ENCODE data around the gene FN1.

The FN1 gene

GRCh38 chr2:215380699-215381098 is 55.2 kb downstream of the FN1 start:
- no peak for ATAC-seq (ENCODE audit: insufficient read depth, low read depth)
- DNase-seq: no peak
- Histone ChIP-seq H3K27me3 (ENCODE audit: insufficient read depth, low read length, poor library complexity) (no peaks in the 10 kb centered on the region), H2AFZ (ENCODE audit: low read depth, low read length) (no peak overlapping the region), H3K79me2 (ENCODE audit: insufficient read depth, low read length) (no peaks in the 10 kb centered on the region), H3K4me1 (ENCODE audit: insufficient read depth, low read length) (no peaks in the 10 kb centered on the region), H3K4me3 (ENCODE audit: low read depth in 1 of 2, low read length in 2 of 2) (no peak overlapping the region), H3K4me2 (ENCODE audit: insufficient read depth, low read length) (no peak overlapping the region), H4K20me1 (ENCODE audit: insufficient read depth, low read length) (no peaks in the 10 kb centered on the region), H3K36me3 (ENCODE audit: insufficient read depth, low read length) (no peaks in the 10 kb centered on the region), H3K27ac (ENCODE audit: low read length) (no peak overlapping the region), H3K9ac (ENCODE audit: low read depth, low read length) (no peak overlapping the region), H3K9me3 (ENCODE audit: insufficient read depth, low read length, severe bottlenecking) (no peaks in the 10 kb centered on the region)
- TF ChIP-seq CTCF (IDR thresholded peaks at IDR 0.05; ENCODE audit: borderline replicate concordance, extremely low read depth, low read length, poor library complexity, severe bottlenecking): no peak
- TF ChIP-seq EZH2 (IDR thresholded peaks at IDR 0.05; ENCODE audit: borderline replicate concordance, low read depth, low read length, severe bottlenecking): no peak

DNA sequence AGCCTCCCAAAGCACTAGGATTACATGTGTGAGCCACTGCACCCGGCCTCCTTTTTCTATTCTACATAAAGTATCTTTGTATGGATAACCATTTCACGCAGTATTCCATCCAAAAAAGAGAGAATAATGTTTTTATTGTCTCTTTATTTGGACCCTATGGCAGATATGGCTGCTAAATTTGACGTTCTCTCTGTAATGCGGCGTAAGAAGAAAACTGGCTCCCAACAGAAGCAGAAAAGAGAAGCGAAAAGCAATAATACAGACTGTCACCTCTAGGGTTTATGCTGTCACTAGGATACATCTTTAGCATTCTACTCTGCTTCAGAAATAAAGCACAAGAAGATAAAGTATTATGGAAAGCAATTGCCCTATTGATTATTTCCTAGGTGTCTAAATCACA is 55.9 kb downstream of the FN1 start:
- Histone ChIP-seq H3K4me2 (ENCODE audit: insufficient read depth, low read length) (no peak overlapping the region), H3K27me3 (ENCODE audit: insufficient read depth, low read length, poor library complexity) (no peaks in the 10 kb centered on the region), H4K20me1 (ENCODE audit: insufficient read depth, low read length) (no peaks in the 10 kb centered on the region), H3K27ac (ENCODE audit: low read length) (no peak overlapping the region), H3K9me3 (ENCODE audit: insufficient read depth, low read length, severe bottlenecking) (no peaks in the 10 kb centered on the region), H2AFZ (ENCODE audit: low read depth, low read length) (no peak overlapping the region), H3K79me2 (ENCODE audit: insufficient read depth, low read length) (no peaks in the 10 kb centered on the region), H3K4me1 (ENCODE audit: insufficient read depth, low read length) (no peaks in the 10 kb centered on the region), H3K4me3 (ENCODE audit: low read depth in 1 of 2, low read length in 2 of 2) (no peak overlapping the region), H3K36me3 (ENCODE audit: insufficient read depth, low read length) (no peaks in the 10 kb centered on the region), H3K9ac (ENCODE audit: low read depth, low read length) (no peak overlapping the region)
- no peak for ATAC-seq (ENCODE audit: insufficient read depth, low read depth)
- TF ChIP-seq CTCF (IDR thresholded peaks at IDR 0.05; ENCODE audit: borderline replicate concordance, extremely low read depth, low read length, poor library complexity, severe bottlenecking) (no peak), EZH2 (IDR thresholded peaks at IDR 0.05; ENCODE audit: borderline replicate concordance, low read depth, low read length, severe bottlenecking) (no peak)
- no peak for DNase-seq

GRCh38 chr2:215379039-215379438 is 56.8 kb downstream of the FN1 start:
- Histone ChIP-seq H3K79me2 (ENCODE audit: insufficient read depth, low read length) (no peaks in the 10 kb centered on the region), H3K4me2 (ENCODE audit: insufficient read depth, low read length) (no peak overlapping the region), H3K36me3 (ENCODE audit: insufficient read depth, low read length) (no peaks in the 10 kb centered on the region), H3K9ac (ENCODE audit: low read depth, low read length) (no peak overlapping the region), H3K27me3 (ENCODE audit: insufficient read depth, low read length, poor library complexity) (no peaks in the 10 kb centered on the region), H3K9me3 (ENCODE audit: insufficient read depth, low read length, severe bottlenecking) (no peaks in the 10 kb centered on the region), H2AFZ (ENCODE audit: low read depth, low read length) (no peak overlapping the region), H3K4me3 (ENCODE audit: low read depth in 1 of 2, low read length in 2 of 2) (no peak overlapping the region), H3K4me1 (ENCODE audit: insufficient read depth, low read length) (no peaks in the 10 kb centered on the region), H4K20me1 (ENCODE audit: insufficient read depth, low read length) (no peaks in the 10 kb centered on the region), H3K27ac (ENCODE audit: low read length) (no peak overlapping the region)
- TF ChIP-seq CTCF (IDR thresholded peaks at IDR 0.05; ENCODE audit: borderline replicate concordance, extremely low read depth, low read length, poor library complexity, severe bottlenecking) (no peak), EZH2 (IDR thresholded peaks at IDR 0.05; ENCODE audit: borderline replicate concordance, low read depth, low read length, severe bottlenecking) (no peak)
- ATAC-seq (ENCODE audit: insufficient read depth, low read depth) (no peak), DNase-seq (no peak)

GRCh38 chr2:215378045-215378444 is 57.8 kb downstream of the FN1 start:
- Histone ChIP-seq H3K79me2 (ENCODE audit: insufficient read depth, low read length) (no peaks in the 10 kb centered on the region), H3K27me3 (ENCODE audit: insufficient read depth, low read length, poor library complexity) (no peaks in the 10 kb centered on the region), H3K9ac (ENCODE audit: low read depth, low read length) (no peak overlapping the region), H2AFZ (ENCODE audit: low read depth, low read length) (no peak overlapping the region), H3K4me1 (ENCODE audit: insufficient read depth, low read length) (no peaks in the 10 kb centered on the region), H3K36me3 (ENCODE audit: insufficient read depth, low read length) (no peaks in the 10 kb centered on the region), H3K27ac (ENCODE audit: low read length) (no peak overlapping the region), H3K9me3 (ENCODE audit: insufficient read depth, low read length, severe bottlenecking) (no peaks in the 10 kb centered on the region), H3K4me2 (ENCODE audit: insufficient read depth, low read length) (no peak overlapping the region), H4K20me1 (ENCODE audit: insufficient read depth, low read length) (no peaks in the 10 kb centered on the region), H3K4me3 (ENCODE audit: low read depth in 1 of 2, low read length in 2 of 2) (no peak overlapping the region)
- TF ChIP-seq CTCF (IDR thresholded peaks at IDR 0.05; ENCODE audit: borderline replicate concordance, extremely low read depth, low read length, poor library complexity, severe bottlenecking): no peak
- no peak for TF ChIP-seq EZH2 (IDR thresholded peaks at IDR 0.05; ENCODE audit: borderline replicate concordance, low read depth, low read length, severe bottlenecking)
- ATAC-seq (ENCODE audit: insufficient read depth, low read depth) (no peak), DNase-seq (no peak)
